Left kidney (tissue), 2 donors: ENCODE measurements around the gene GMPPA. TPM values are rescaled to one million over a fixed set of nuclear protein-coding genes. Genes with fewer than 3 reads are reported as not detected.

ENCODE experiments used
- DNase-seq: peaks from one replicate; pipeline ENCODE4 v3.0.0-alpha.2; 2013
- polyA plus RNA-seq: library from polyadenylated mRNA; unstranded; fragments of 120-200 nt; gene quantifications from one replicate; pipeline ENCODE4 v1.2.1, GENCODE V29; 2013; ENCODE audit not compliant: insufficient read length

The GMPPA gene
- polyA plus RNA-seq, 1 donor, result 41.7 TPM

DNA sequence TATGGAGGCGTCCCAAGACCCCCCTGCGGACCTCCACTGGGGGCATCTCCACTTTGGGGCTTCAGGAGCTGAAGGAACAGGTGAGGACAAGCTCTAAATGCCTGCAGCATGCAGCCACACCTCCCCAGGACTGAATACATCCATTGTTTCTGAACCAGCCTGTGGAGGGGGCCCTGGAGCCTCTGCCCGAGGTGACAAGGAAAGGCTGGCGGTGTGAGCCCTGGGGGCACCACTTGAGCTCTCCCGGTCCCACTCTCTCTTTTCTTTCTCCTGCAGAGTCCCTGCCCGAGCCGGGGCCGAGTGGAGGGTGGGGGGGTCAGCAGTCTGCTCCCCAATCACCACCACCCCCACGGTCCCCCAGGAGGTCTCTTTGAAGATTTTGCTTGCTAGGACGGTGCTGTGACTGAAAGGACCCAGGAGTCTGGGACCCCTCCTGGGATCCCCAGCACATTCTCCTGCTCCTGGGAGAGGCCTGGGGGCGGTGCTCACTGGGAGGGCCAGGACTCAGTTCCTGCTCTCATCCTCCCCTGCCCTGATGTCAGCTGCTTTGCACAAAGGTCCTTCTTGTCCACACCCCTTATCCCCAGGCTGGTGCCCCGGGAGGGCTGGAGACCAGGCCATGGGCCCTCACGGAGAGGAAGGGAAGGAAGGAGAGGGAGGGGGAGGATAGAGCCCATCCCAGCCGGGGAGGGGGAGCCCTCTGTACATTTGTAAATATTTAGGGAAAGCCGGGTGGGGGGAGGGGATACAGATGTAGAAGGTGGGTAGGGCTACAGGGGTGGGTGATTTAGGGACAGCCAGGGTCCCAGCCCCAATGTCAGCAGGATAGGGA is 39.2 kb downstream of the GMPPA start:
- no peak for DNase-seq

DNA sequence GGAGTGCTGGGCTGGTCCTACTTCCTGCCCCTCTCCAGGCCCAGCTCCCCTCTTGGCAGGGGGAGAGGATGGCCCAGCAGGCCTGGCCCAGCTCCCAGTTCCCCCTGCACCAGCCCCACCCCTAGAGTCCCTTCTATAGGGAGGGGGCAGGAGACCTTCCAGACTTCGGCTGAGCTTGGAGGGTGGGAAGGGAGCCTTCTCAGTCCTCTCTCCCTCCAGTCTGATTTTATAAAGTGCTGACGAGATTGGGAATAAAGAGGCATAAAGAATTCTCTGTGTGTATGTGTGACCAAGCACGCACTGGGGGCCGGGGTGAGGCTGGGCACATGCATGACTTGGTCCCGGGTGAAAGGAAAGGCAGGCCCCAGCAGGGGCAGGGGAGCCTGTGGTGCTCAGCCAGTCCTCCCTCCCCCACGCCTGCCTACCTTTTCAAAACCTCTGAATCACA is 39.8 kb downstream of the GMPPA start:
- DNase-seq, result no peak

DNA sequence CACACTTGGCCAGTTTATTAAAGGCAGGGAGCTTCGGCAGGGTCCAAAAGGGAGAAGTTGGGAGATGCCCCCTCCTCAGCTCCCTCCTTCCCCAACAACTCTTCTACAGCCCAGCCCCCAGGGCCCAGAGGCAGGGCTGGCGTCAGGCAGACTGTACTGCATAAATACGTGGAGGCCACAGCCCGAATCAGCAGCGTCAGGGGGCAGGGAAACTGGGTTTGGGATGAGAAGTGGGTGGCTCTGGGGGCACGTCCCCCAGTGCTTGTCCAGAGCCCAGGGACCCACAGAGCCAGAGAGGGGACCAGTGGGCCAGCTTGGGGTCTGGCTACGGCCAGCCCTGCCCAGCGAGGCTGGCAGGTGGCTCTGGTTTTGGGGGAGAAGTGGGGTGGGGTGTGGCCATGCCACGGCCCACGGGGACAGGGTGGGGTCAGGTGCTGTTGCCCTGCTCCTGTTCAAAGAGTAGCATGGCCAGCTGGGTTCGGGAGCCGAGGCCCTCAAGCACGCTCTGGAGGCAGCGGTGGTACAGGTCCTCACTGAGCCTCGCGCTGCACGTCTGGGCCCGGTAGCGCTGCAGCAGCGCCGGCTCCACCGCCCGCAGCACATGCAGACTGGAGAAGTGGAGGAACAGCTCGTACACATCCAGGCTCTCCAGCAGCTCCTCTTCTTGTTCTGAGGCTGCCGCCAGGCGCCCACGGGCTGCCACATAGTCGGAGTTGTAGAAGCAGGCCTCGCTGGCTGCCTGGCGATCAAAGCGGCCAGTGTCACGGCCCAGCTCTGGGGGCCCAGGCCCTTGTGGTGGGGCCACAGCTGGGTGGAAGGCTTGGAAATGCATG is 40.5 kb downstream of the GMPPA start:
- DNase-seq, result no peak

DNA sequence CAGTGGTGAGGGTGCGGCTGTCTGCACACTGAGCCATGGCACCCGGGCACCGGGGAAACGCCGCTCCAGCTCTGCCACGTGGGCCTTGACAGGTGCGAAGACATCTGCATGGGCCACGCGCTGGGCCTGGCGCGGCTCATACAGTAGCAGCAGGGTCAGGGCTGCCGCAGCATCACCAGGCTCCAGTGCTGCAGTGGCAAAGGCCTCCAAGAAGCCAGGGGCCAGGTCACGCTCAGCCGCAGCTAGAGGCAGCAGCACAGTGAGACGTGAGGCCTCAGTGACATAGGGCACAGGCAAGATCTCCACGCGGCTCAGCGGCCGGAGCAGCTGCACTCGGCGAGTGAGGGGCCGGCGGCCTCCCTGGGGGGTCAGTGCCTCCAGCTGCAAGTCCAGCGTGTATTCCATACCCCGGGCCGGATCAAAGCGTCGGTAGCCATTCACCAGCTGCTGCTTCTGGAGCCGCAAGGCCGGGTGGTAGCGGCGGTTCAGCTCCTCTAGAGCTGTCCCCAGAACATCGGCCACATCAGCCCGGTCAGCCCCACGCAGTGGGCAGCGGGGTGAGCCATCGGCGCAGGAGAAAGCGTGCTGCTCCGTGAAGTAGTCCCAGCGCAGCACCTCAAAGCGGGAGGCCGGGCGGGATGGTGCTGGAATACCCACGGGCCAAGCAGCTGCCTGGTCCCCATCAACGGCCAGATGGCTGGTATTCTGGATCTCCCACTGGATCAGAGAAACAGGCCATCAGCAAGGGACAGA is 41.4 kb downstream of the GMPPA start:
- no peak for DNase-seq

DNA sequence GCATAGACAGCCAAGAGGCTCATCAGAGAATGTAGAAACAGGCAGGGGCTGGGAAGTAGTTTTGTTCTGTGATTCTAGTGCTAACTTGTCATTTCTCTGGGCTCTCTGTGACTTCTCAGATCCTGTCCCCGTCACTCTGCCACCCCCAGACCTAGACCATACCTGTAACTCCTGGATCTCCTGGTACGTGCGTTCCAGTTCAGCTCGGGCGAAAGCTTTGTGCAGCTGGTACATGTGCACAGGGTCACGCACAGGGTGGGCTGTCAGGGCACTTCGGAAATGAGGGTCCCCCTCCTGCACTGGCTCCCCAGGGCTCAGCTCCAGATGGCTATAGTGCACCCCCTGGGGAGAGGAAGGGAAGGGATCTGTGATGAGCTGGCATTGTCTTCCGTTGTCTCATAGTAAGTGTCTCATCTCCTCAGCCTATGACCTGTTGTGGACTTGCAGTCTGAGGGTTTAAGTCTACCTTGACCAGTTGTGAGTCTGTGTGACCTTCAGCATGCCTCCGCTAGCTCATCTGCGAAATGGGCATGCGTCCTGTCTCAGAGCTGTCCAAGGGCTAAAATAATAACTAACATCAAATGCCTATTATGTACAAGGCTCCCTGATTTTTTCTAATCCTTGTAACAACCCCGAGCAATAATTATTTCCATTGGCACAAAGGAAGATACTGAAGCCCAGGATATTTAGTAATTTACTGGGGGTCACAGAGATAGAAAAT is 42.3 kb downstream of the GMPPA start:
- no peak for DNase-seq

DNA sequence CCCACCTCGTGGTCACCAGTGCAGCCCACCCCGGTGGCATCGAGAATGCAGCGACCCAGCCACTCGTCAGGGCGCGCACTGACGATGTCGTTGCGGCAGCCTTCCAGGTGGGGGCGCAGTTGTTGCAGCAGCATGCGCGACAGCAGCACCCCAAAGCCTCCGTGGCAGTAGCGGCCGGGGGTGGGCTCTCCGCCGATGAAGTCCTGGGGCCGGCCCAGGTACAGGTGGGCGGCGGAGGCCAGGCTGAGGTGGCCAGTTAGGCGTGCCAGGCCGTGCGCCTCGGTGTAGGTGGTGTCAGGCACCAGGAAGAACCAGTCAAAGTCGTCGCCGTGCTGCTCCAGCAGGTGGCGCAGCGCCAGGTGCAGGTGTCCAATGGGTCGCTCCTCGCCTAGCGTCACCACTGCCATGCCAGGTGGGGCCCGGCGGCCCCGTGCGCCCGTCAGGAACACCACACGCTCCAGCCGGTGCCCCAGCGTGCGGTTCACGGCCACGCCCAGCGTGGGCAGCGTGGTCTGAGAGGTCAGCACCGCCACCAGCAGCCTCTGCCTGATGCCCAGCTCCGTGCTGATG is 43.0 kb downstream of the GMPPA start:
- peak; percentile 77 for DNase-seq

DNA sequence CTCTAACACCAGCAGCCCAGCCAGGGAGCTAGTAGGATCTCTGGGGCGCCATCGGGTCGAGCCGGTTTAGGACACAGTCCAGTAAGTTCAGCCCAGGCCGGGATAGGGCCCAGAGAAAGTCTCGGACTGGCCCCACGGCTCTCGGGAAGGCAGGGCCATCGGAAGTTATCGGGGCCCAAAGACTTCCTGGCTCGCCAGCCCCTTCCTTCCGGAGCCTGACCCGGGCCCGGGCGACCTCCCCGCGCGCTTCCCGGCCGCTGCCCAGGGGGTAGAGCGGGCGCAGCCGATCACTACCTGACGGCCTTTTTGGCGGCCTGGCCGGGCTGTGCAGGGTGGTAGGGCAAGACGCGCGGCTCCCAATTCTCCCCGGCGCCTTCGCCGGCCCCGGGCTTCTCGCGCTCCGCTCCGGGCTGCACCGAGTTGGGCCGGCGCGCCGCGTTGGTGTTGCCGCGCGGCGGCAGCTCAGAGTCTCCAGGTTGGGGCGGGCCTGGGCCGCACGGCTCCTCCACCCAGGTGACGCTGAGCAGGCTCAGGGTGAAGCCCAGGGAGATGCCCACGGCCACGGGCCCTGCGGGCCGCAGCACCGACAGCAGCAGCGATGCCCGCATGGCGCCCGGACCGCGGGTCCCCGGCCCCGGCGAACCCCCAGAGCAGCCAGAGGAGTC is 44.4 kb downstream of the GMPPA start:
- no peak for DNase-seq

DNA sequence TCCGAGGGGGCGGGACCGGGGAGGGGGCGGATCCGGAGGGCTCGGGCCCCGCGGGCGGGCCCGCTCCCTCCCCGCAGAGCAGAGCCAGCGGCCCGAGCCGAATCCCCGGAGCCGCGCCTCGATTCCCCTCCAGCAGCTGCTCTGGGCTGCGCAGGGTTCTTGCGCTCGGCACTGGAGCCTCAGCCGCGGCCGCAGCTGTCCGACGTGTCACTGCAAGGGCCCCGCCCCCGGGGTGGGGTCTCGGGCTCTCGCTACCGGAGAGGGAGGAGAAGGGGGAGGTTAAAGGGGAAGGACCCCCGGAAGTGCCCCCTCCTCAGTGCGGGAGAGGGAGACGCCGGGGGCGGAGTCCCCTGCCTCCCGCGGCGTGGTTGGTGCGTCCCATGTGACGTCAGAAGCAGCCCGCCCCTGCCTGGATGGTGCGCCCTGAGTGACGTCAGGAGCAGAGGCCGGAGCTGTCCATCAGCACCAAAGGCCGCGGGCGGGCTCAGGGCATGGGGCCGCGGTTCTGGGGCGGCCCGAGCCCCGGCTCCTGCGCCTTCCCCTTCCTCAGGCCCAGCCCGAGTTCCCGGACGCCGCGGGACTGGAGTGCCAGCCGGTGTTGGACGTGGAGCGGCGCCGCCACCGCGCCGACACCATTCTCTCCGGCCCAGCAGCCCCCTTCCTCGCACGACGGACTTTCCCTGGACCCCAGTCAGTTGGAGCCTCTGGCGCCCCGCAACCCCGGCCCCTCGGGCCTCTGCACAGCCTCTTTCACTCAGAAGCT is 45.1 kb downstream of the GMPPA start, which contains the start of the genes CHPF and TMEM198:
TSS of gene CHPF (minus strand) at position 214 of the 763 bp plus-strand sequence. CDS start 271 bp downstream, outside the sequence.
TSS of gene TMEM198 (plus strand) at position 433 of the 763 bp plus-strand sequence. CDS start 700 bp downstream, outside the sequence.
- DNase-seq, result peak; percentile 99

DNA sequence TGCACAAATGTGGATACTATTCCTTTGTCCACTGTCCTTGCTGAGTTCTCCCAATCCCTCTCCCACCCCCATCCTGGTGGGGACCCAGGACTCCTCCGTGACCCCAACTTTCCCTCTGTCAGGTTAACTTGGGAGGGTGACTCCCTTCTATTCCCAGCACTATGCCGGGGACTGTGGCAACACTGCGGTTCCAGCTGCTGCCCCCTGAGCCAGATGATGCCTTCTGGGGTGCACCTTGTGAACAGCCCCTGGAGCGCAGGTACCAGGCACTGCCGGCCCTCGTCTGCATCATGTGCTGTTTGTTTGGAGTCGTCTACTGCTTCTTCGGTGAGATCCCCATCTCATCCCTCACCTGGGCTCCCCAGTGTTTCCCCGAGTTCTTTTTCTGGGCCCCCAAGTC is 45.9 kb downstream of the GMPPA start:
- no peak for DNase-seq

DNA sequence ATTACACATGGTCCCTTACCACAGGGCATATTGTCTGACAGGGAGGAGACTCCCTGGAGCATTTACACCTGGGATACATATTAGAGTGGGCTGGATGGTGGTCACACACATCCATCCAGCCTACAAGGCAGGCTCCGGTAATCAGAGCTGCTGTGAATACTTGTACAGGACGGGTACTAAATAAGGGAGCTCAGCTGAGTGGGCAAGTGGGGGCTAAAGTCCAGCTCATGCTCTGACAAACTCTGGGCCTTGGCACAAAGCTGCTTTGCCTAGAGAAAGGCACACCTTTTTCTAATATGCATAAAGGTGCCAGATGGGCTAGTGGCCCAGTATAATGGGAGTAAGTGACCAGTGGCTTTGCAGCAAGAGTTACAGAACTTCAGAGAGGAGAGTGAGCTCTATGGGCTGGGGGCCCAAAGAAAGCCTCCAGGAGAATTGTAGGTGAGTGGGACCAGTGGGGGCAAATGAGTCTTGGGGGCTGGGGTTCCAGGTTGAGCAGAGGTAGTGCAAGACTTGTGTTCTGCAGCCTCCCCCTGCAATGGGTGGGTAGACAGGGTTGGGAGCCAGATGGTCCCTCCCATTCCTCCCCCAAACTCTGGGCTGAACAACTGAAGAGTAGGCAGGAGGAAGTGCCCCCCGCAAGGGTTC is 46.7 kb downstream of the GMPPA start:
- no peak for DNase-seq

DNA sequence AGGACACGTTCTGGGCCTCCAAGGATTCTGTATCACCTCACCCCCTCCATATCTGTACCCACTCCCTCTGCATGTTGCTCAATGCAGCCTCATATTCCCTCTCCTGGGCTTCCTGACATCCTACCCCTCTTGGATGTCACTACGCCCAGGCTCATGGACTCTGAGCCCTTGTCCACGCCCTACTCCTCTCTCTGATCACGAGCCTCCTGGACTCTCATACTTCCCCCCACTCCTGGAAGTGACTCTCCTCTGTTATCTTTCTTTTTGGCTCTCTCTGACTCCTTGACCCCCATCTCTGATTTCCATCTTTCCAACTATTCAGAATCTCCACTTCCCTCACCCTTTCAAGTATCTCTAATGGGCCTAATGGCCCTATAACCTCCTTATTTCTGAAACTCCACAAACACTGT is 47.3 kb downstream of the GMPPA start:
- no peak for DNase-seq

DNA sequence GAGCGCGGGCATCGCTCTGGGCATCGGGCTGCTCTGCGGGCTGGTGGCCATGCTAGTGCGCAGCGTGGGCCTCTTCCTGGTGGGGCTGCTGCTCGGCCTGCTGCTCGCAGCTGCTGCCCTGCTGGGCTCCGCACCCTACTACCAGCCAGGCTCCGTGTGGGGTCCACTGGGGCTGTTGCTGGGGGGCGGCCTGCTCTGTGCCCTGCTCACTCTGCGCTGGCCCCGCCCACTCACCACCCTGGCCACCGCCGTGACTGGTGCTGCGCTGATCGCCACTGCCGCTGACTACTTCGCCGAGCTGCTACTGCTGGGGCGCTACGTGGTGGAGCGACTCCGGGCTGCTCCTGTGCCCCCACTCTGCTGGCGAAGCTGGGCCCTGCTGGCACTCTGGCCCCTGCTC is 48.9 kb downstream of the GMPPA start:
- no peak for DNase-seq

DNA sequence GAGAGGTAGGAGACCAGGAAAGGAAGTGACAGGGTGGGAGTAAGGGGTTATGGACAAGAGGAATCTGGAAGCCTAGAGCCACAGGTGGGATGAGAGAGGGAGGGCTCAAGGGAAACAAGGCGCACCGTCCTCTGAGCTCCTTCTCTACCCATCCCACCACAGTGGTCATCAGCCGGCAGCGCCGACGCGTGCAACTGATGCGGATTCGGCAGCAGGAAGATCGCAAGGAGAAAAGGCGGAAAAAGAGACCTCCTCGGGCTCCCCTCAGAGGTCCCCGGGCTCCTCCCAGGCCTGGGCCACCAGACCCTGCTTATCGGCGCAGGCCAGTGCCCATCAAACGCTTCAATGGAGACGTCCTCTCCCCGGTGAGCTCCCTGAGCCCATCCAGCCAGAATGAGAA is 50.3 kb downstream of the GMPPA start:
- no peak for DNase-seq

DNA sequence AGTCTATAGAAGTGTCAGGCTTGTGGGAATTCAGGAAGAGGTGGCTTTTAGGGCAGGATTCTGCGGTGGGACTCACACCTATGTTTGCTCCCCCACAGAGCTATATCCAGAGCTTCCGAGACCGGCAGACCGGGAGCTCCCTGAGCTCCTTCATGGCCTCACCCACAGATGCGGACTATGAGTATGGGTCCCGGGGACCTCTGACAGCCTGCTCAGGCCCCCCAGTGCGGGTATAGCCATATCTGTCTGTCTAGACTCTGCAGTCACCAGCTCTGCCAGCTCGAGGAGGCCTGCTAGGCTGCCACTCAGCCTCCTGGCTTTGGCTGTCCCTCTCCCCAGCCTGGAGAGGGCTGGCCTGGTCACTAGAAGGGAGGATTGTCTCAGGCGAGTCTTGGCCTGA is 50.9 kb downstream of the GMPPA start:
- no peak for DNase-seq

DNA sequence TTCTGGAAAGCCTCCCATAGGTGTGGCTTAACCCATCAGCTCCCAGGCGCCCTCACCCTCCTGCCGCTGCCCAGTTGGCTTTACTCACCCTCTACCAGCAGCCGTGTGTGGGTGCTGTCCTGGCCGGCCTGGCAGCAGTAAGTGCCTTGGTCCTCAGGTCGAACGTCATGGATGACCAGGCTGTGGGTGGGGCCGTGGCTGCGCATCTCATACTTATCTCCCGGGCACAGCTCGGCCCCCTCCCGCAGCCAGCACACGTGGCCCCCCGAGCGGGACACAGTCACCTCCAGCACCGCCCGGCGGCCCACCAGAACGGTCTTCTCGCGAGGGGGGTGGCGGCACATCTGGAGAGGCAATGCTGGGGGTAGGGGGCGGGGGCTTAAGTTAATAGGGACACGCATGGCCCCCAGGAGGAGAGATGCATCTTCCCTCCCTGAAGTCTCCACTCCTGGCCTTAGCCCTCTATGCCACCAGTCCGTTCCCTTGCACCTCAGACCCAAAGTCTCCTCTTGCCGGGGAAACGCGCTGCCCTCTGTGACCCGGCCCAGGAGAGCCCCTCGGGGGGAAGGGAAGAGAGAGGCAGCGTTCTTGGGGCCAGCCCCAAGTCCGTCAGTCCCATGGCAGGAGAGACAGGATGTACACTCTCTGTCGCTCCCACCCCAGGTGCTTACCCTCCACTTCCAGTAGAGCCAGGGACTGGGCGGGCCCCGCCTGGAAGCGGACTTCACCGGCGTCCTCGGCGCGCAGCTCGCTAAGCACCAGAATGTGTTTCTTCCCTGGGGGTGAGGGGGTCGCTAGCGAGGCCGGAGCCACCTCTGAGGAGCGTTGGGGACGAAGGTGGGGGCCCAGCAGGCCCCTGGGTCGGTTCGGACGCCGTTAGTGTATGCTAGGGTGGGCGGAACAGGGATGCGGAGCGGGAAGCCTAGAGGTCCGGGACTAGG is 53.0 kb downstream of the GMPPA start:
- peak; percentile 79 for DNase-seq

DNA sequence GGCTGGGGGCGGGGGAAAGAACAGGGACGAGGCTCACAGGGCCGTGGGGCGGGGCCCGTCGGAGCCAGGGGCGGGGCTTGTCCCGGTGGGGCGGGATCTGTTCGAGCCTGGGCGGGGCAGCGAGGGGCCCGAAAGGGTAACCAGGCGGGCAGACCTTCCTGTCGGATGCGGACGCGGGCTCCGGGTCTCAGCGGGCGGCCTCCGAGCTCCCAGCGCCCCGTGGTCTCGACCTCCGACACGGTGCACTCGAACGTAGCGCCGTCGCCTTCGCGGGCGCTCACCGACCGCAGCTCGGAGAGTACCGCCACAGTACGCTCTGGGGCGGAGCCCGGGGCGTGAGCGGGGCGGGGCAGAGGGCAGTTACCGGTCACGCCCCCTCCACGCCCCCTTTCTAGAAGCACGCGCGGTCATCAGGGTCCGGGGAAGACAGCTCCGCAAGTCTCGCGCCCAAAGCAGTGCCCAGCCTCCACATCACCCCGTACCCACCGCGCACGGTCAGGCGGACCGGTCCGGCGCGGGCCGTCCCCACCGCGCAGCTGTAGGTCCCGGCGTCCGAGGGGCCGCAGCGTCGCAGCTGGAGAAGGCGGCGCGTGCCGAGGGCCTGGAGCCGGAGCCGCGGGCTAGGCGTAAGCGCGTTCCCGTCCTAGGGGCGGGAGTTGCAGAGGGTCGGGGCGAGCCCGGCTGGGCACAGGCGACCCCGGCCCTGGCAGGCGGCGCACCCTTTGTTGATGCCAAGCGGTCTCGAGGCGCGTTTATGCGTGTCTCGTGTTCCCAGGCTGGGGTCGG is 53.9 kb downstream of the GMPPA start:
- peak; percentile 84 for DNase-seq

DNA sequence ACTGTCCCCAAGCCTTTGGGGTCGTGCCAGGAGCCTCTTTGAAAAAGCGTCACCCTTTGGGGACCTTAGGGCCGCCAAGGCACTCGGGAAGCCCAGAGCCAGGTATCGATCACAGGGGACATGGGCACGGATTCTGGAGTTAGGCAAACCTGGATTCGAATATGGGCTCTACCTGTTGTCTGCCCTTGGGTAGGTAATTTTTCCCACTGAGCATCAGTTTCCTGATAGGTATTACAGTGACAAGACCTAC is 54.4 kb downstream of the GMPPA start:
- no peak for DNase-seq
